ENCODE data around the gene LGI2.

GRCh38 chr4:25057299-25057698, 26.6 kb upstream of the LGI2 start:
- TF ChIP-seq NRF1 (IDR thresholded peaks at IDR 0.05; ENCODE audit: low read depth, low read length) (no peak), CTCF (IDR thresholded peaks at IDR 0.05) (no peak), MXI1 (IDR thresholded peaks at IDR 0.05; ENCODE audit: low read depth, low read length) (no peak), FOSL2 (IDR thresholded peaks at IDR 0.05; ENCODE audit: borderline replicate concordance, low read depth) (no peak), SMC3 (IDR thresholded peaks at IDR 0.05; ENCODE audit: low read depth, low read length) (no peak), USF2 (IDR thresholded peaks at IDR 0.05; ENCODE audit: borderline replicate concordance, low read depth, low read length) (no peak), TEAD4 (IDR thresholded peaks at IDR 0.05; ENCODE audit: borderline replicate concordance, insufficient read depth) (no peak), RFX5 (IDR thresholded peaks at IDR 0.05; ENCODE audit: low read length) (no peak), EZH2phosphoT487 (IDR thresholded peaks at IDR 0.05; ENCODE audit: borderline replicate concordance, low read depth) (no peak), MEF2A (IDR thresholded peaks at IDR 0.05; ENCODE audit: borderline replicate concordance, low read depth) (no peak), ELF1 (IDR thresholded peaks at IDR 0.05) (no peak), REST (IDR thresholded peaks at IDR 0.05; ENCODE audit: low read depth, low read length) (no peak)

Measured in SK-N-SH (cell line).